ENCODE measurements around the gene BAHCC1. TPM values are rescaled to one million over a fixed set of nuclear protein-coding genes. Genes with fewer than 3 reads are reported as not detected.

BAHCC1 gene
- total and polyA plus RNA-seq, 2 of the 4 experiments (the other 2 are of a cell fraction), result 0.36 to 7.8 TPM

DNA sequence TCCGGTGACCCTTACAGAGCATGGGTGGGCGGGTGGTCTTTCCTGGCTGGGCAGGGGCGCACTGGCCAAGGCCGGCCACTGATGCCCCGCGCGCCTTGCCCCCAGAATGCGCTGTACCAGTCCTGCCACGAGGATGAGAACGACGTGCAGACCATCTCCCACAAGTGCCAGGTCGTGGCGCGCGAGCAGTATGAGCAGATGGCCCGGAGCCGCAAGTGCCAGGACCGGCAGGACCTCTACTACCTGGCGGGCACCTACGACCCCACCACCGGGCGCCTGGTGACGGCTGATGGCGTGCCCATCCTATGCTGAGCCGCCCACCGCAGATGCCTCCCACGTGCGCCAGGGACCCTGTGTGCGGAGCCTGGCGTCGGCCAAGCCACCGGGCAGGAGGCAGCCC, 68.2 kb downstream of the BAHCC1 start:
- ChIA-PET CTCF (no interaction called here), POLR2A (ENCODE audit: unreplicated experiment) (no interaction called here)
- TF ChIP-seq, protein P1, sequence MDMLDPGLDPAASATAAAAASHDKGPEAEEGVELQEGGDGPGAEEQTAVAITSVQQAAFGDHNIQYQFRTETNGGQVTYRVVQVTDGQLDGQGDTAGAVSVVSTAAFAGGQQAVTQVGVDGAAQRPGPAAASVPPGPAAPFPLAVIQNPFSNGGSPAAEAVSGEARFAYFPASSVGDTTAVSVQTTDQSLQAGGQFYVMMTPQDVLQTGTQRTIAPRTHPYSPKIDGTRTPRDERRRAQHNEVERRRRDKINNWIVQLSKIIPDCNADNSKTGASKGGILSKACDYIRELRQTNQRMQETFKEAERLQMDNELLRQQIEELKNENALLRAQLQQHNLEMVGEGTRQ (IDR thresholded peaks at IDR 0.05; ENCODE audit: low read depth, low read length), result no peak
- TF ChIP-seq MAFK (IDR thresholded peaks at IDR 0.05; ENCODE audit: low read depth, low read length) (no peak), MAZ (IDR thresholded peaks at IDR 0.05; ENCODE audit: borderline replicate concordance, low read depth, low read length) (no peak), BHLHE40 (IDR thresholded peaks at IDR 0.05; ENCODE audit: low read depth, low read length) (no peak), RCOR1 (IDR thresholded peaks at IDR 0.05; ENCODE audit: insufficient replicate concordance, low read length) (no peak), POLR2A (IDR thresholded peaks at IDR 0.05; ENCODE audit: low read depth, low read length) (no peak), CEBPB (IDR thresholded peaks at IDR 0.05; ENCODE audit: low read depth, low read length) (no peak), MXI1 (IDR thresholded peaks at IDR 0.05; ENCODE audit: borderline replicate concordance, low read depth, low read length) (no peak), NFE2L2 (IDR thresholded peaks at IDR 0.05; ENCODE audit: low read depth, low read length) (no peak), RAD21 (IDR thresholded peaks at IDR 0.05; ENCODE audit: low read length) (no peak), RFX5 (IDR thresholded peaks at IDR 0.05; ENCODE audit: low read depth, low read length) (no peak), SMC3 (IDR thresholded peaks at IDR 0.05; ENCODE audit: low read depth, low read length) (no peak), FOS (IDR thresholded peaks at IDR 0.05; ENCODE audit: low read depth, low read length) (no peak), CHD1 (IDR thresholded peaks at IDR 0.05; ENCODE audit: low read depth, low read length) (no peak)
- TF ChIP-seq, protein P2, sequence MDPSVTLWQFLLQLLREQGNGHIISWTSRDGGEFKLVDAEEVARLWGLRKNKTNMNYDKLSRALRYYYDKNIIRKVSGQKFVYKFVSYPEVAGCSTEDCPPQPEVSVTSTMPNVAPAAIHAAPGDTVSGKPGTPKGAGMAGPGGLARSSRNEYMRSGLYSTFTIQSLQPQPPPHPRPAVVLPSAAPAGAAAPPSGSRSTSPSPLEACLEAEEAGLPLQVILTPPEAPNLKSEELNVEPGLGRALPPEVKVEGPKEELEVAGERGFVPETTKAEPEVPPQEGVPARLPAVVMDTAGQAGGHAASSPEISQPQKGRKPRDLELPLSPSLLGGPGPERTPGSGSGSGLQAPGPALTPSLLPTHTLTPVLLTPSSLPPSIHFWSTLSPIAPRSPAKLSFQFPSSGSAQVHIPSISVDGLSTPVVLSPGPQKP (IDR thresholded peaks at IDR 0.05; ENCODE audit: borderline replicate concordance, low read depth, low read length), result no peak
- TF ChIP-seq, protein P3, sequence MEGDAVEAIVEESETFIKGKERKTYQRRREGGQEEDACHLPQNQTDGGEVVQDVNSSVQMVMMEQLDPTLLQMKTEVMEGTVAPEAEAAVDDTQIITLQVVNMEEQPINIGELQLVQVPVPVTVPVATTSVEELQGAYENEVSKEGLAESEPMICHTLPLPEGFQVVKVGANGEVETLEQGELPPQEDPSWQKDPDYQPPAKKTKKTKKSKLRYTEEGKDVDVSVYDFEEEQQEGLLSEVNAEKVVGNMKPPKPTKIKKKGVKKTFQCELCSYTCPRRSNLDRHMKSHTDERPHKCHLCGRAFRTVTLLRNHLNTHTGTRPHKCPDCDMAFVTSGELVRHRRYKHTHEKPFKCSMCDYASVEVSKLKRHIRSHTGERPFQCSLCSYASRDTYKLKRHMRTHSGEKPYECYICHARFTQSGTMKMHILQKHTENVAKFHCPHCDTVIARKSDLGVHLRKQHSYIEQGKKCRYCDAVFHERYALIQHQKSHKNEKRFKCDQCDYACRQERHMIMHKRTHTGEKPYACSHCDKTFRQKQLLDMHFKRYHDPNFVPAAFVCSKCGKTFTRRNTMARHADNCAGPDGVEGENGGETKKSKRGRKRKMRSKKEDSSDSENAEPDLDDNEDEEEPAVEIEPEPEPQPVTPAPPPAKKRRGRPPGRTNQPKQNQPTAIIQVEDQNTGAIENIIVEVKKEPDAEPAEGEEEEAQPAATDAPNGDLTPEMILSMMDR (conservative IDR thresholded peaks at IDR 0.05; ENCODE audit: low read depth, low read length), result no peak
- Histone ChIP-seq H3K4me3 (ENCODE audit: insufficient read depth, low read depth, low read length) (no peak overlapping the region), H2AFZ (replicated peaks; ENCODE audit: low read length, poor library complexity) (no peak overlapping the region), H3K56ac (ENCODE audit: extremely low read depth, insufficient read depth, low read length) (no peak overlapping the region), H3K27ac (ENCODE audit: insufficient read depth, low read length) (no peak overlapping the region), H3K79me1 (ENCODE audit: low read depth in 1 of 2, low read length in 2 of 2) (no peaks in the 10 kb centered on the region), H4K8ac (ENCODE audit: low read depth in 2 of 2, low read length in 2 of 2) (no peak overlapping the region), H4K5ac (ENCODE audit: low read depth, low read length) (no peak overlapping the region), H3K4ac (ENCODE audit: low read depth, low read length) (no peak overlapping the region), H4K91ac (ENCODE audit: insufficient read depth, low read depth, low read length) (no peak overlapping the region), H2BK5ac (ENCODE audit: low read depth, low read length, poor library complexity, severe bottlenecking) (no peak overlapping the region), H3K27me3 (ENCODE audit: control insufficient read depth, insufficient read depth, low read length) (no peaks in the 10 kb centered on the region), H3K36me3 (ENCODE audit: control insufficient read depth, insufficient read depth, low read length) (peaks cover 36% of the 10 kb centered on the region), H3K9ac (ENCODE audit: low read depth, low read length) (no peak overlapping the region), H2BK15ac (ENCODE audit: low read depth, low read length) (no peak overlapping the region), H3K23ac (ENCODE audit: low read depth, low read length) (no peak overlapping the region), H2BK120ac (ENCODE audit: low read depth, low read length) (no peak overlapping the region), H3K4me1 (ENCODE audit: control insufficient read depth, insufficient read depth, low read length) (no peaks in the 10 kb centered on the region), H3K18ac (ENCODE audit: low read depth, low read length) (no peak overlapping the region), H3K4me2 (ENCODE audit: low read depth, low read length) (no peak overlapping the region), H2AK9ac (replicated peaks; ENCODE audit: low read depth, low read length, poor library complexity) (no peak overlapping the region), H3K9me1 (ENCODE audit: insufficient read depth, low read length) (no peaks in the 10 kb centered on the region), H4K20me1 (ENCODE audit: insufficient read depth, low read length) (no peaks in the 10 kb centered on the region), H2BK20ac (ENCODE audit: low read depth, low read length) (no peak overlapping the region), H3K14ac (replicated peaks; ENCODE audit: low read depth, low read length) (no peak overlapping the region), H2AK5ac (ENCODE audit: low read depth, low read length) (no peak overlapping the region), H3K9me3 (ENCODE audit: control insufficient read depth, insufficient read depth, low read length) (no peaks in the 10 kb centered on the region)
- no TSS peak for BruUV-seq (replicated peaks)
- 96% methylated on average over 27 of the region's 32 CpGs; no CpG with 5 or more reads in 1 of the 2 experiments for WGBS, 2 experiments (ENCODE audit: extremely low coverage in 2 of 2, insufficient read length in 1 of 2)
- no peak for ATAC-seq (ENCODE audit: low read depth)
- in situ Hi-C loops (cut with MboI; ENCODE audit: low sequenced_read_pairs) (no loop called here), intact Hi-C loops (cut with micrococcal nuclease) (no loop called here), dilution Hi-C loops (cut with HindIII; ENCODE audit: low sequenced_read_pairs, unreplicated experiment) (no loop called here)
- DNase-seq, result no peak
